Cardiac muscle cell (in vitro differentiated cells and primary cell): ENCODE results near the gene PRTG. TPM values are rescaled to one million over a fixed set of nuclear protein-coding genes. Genes with fewer than 3 reads are reported as not detected.
A peak's percentile ranks its signal among the peaks of the same experiment; 100 is the strongest.
"Not testable (repeated sequence)": the region's sequence is repeated elsewhere in the genome, so short reads cannot be mapped to it uniquely, and the experiment has no call there.

Experiments
- DNase-seq, 2 donors: peaks; one replicate each; pipeline versions ENCODE4 v3.0.0 to v3.0.0-alpha.2; 2010 to 2017; ENCODE audit warnings: low read depth in 1 of 2, low spot score in 1 of 2
- H3K27ac ChIP-seq: fragments of 200-600 bp; sonication (generic); 2 replicates; pipeline ENCODE4 v1.5.1; 2016
- H3K27me3 ChIP-seq: fragments of 200-600 bp; sonication (generic); 2 replicates; pipeline ENCODE4 v1.6.0; 2016; ENCODE audit warnings: control low read depth
- H3K36me3 ChIP-seq: fragments of 200-600 bp; sonication (generic); 2 replicates; pipeline ENCODE4 v1.5.1; 2016; ENCODE audit warnings: control low read depth
- H3K4me1 ChIP-seq: fragments of 200-600 bp; sonication (generic); 2 replicates; pipeline ENCODE4 v1.8.1; 2017; ENCODE audit warnings: low read depth, mild to moderate bottlenecking, mixed run types
- H3K4me3 ChIP-seq: fragments of 200-600 bp; sonication (generic); 2 replicates; pipeline ENCODE4 v1.5.1; 2016; ENCODE audit warnings: mild to moderate bottlenecking
- H3K9me3 ChIP-seq: fragments of 200-600 bp; sonication (generic); 2 replicates; pipeline ENCODE4 v1.5.1; 2017; ENCODE audit warnings: low read depth, mild to moderate bottlenecking, control low read depth
- CTCF ChIP-seq: IDR thresholded peaks from 2 replicates; pipeline ENCODE4 v1.5.1; 2012; ENCODE audit warnings: low read depth, mild to moderate bottlenecking, low read length
- polyA plus RNA-seq: library from polyadenylated mRNA; unstranded; fragments of >200 nt; fragmentation: Nextera tagmentation; extraction: Ambion mirVana; gene quantifications from 2 replicates; pipeline ENCODE4 v1.2.1, GENCODE V29; 2016
- total RNA-seq: library from RNA; depleted of rRNA; stranded (reverse); fragments of >200 nt; gene quantifications from 2 replicates; pipeline ENCODE4 v1.2.3, GENCODE V29; 2016

Gene PRTG
- total and polyA plus RNA-seq, 2 experiments from 2014 or later = 16.1 to 93.8 TPM

GRCh38 chr15:55613727-55614126 lies 129.2 kb downstream of the PRTG start:
- peaks cover 26% of the 10 kb centered on the region for H3K36me3 ChIP-seq
- no peak for TF ChIP-seq CTCF
- H3K9me3 ChIP-seq = no peaks in the 10 kb centered on the region

GRCh38 chr15:55606214-55606613 lies 136.7 kb downstream of the PRTG start:
- TF ChIP-seq CTCF = no peak

More at GRCh38 chr15:55613727-55614126, 129.2 kb downstream of the PRTG start:
- Histone ChIP-seq H3K4me1 (no peaks in the 10 kb centered on the region), H3K27me3 (no peaks in the 10 kb centered on the region), H3K27ac (no peak overlapping the region), H3K4me3 (no peak overlapping the region)
- DNase-seq = peak in 1 of 2 donors; percentile 1

GRCh38 chr15:55601374-55601773 lies 141.6 kb downstream of the PRTG start:
- H3K9me3 ChIP-seq = no peaks in the 10 kb centered on the region
- H3K4me3 ChIP-seq = no peak overlapping the region
- no peak for TF ChIP-seq CTCF
- H3K36me3 ChIP-seq = no peaks in the 10 kb centered on the region
- no peak overlapping the region for H3K27ac ChIP-seq
- no peak for DNase-seq
- no peaks in the 10 kb centered on the region for H3K27me3 ChIP-seq
- H3K4me1 ChIP-seq = no peaks in the 10 kb centered on the region

More at GRCh38 chr15:55606214-55606613, 136.7 kb downstream of the PRTG start:
- no peak overlapping the region for H3K27ac ChIP-seq
- no peak overlapping the region for H3K4me3 ChIP-seq
- DNase-seq = no peak
- peaks cover 5% of the 10 kb centered on the region for H3K36me3 ChIP-seq
- H3K27me3 ChIP-seq = no peaks in the 10 kb centered on the region
- H3K9me3 ChIP-seq = no peaks in the 10 kb centered on the region
- H3K4me1 ChIP-seq = no peaks in the 10 kb centered on the region

- no peak for TF ChIP-seq CTCF
- H3K4me1 ChIP-seq = no peaks in the 10 kb centered on the region
- H3K9me3 ChIP-seq = no peaks in the 10 kb centered on the region
- no peaks in the 10 kb centered on the region for H3K27me3 ChIP-seq
- H3K4me3 ChIP-seq = no peak overlapping the region
- no peak for DNase-seq
- no peaks in the 10 kb centered on the region for H3K36me3 ChIP-seq
- H3K27ac ChIP-seq = no peak overlapping the region
Measured at GRCh38 chr15:55599439-55599838, 143.5 kb downstream of the PRTG start.

- not testable (repeated sequence) for H3K27ac ChIP-seq, H3K27me3 ChIP-seq, DNase-seq, H3K36me3 ChIP-seq, H3K4me1 ChIP-seq, H3K9me3 ChIP-seq, H3K4me3 ChIP-seq
Measured at GRCh38 chr15:55593019-55593418, 149.9 kb downstream of the PRTG start.

GRCh38 chr15:55590788-55591187 lies 152.2 kb downstream of the PRTG start:
- H3K4me3 ChIP-seq = no peak overlapping the region
- DNase-seq = no peak
- H3K27ac ChIP-seq = no peak overlapping the region
- peaks cover 6% of the 10 kb centered on the region for H3K4me1 ChIP-seq
- H3K9me3 ChIP-seq = no peaks in the 10 kb centered on the region
- TF ChIP-seq CTCF = no peak
- H3K27me3 ChIP-seq = no peaks in the 10 kb centered on the region
- H3K36me3 ChIP-seq = no peaks in the 10 kb centered on the region
